HepG2 (cell line): ENCODE measurements around the gene PRR36. TPM values are rescaled to one million over a fixed set of nuclear protein-coding genes. Genes with fewer than 3 reads are reported as not detected.

Experiments
- FOXP1 ChIP-seq, 2 experiments: fragments of 450-650 bp in 1 of 2; IDR thresholded peaks; 2 replicates each; pipeline ENCODE4 v1.6.1; 2017 to 2018; ENCODE audit warnings: antibody characterized with exemption in 1 of 2
- HINFP ChIP-seq: sonication (generic); formaldehyde crosslinking; IDR thresholded peaks from 2 replicates; pipeline ENCODE4 v1.4.0; 2020; ENCODE audit warnings: low read depth, mild to moderate bottlenecking, missing genetic modification reagents
- MEIS2 ChIP-seq: sonication (generic); formaldehyde crosslinking; IDR thresholded peaks from 2 replicates; pipeline ENCODE4 v1.9.0; 2021; ENCODE audit warnings: mild to moderate bottlenecking, missing genetic modification reagents
- MTERF4 ChIP-seq: sonication (generic); formaldehyde crosslinking; IDR thresholded peaks from 2 replicates; pipeline ENCODE4 v1.8.0; 2023; ENCODE audit warnings: mild to moderate bottlenecking, missing genetic modification reagents
- NONO ChIP-seq, 2 experiments: fragments of 450-650 bp in 1 of 2; sonication (generic) in 1 of 2; formaldehyde crosslinking in 1 of 2; IDR thresholded peaks in 1 of 2; conservative IDR thresholded peaks in 1 of 2; 2 replicates each; pipeline versions ENCODE4 v1.6.1 to v1.8.0; 2017 to 2022; ENCODE audit warnings: mild to moderate bottlenecking in 1 of 2, missing genetic modification reagents in 1 of 2, moderate library complexity in 1 of 2
- PAXIP1 ChIP-seq: sonication (generic); formaldehyde crosslinking; conservative IDR thresholded peaks from 2 replicates; pipeline ENCODE4 v1.4.0; 2020; ENCODE audit warnings: mild to moderate bottlenecking, missing genetic modification reagents, moderate library complexity
- ZHX1 ChIP-seq: sonication (generic); formaldehyde crosslinking; IDR thresholded peaks from 2 replicates; pipeline ENCODE4 v1.8.1; 2022; ENCODE audit warnings: low read depth, mild to moderate bottlenecking, missing genetic modification reagents
- ZMYM4 ChIP-seq: sonication (generic); formaldehyde crosslinking; IDR thresholded peaks from 2 replicates; pipeline ENCODE4 v1.8.1; 2023; ENCODE audit warnings: mild to moderate bottlenecking, missing genetic modification reagents
- ZNF18 ChIP-seq: sonication (generic); formaldehyde crosslinking; IDR thresholded peaks from 2 replicates; pipeline ENCODE4 v1.8.0; 2022; ENCODE audit warnings: mild to moderate bottlenecking, missing genetic modification reagents; ENCODE audit not compliant: insufficient replicate concordance
- ZNF205 ChIP-seq: IDR thresholded peaks from 2 replicates; pipeline ENCODE4 v1.6.1; 2018; ENCODE audit warnings: missing biosample characterization, missing genetic modification reagents
- ZNF280D ChIP-seq: sonication (generic); formaldehyde crosslinking; IDR thresholded peaks from 2 replicates; pipeline ENCODE4 v1.5.1; 2020; ENCODE audit warnings: mild to moderate bottlenecking, missing genetic modification reagents
- ZNF296 ChIP-seq: sonication (generic); formaldehyde crosslinking; conservative IDR thresholded peaks from 2 replicates; pipeline ENCODE4 v1.5.0; 2020; ENCODE audit warnings: mild to moderate bottlenecking, missing genetic modification reagents
- polyA plus RNA-seq, 8 experiments: library from polyadenylated mRNA; depleted of rRNA in 3 of 8; stranded (reverse) in 7 of 8; unstranded in 1 of 8; fragments of >200 nt; fragmentation: Illumina TruSeq in 4 of 8; extraction: Trizol in 4 of 8; gene quantifications; 2 replicates each; pipeline versions ENCODE4 v1.2.1 to v1.2.3, GENCODE V29; 2011 to 2016; ENCODE audit warnings: low read depth in 4 of 8, missing spikeins in 1 of 8, mixed read lengths in 1 of 8; ENCODE audit not compliant: insufficient read depth in 1 of 8
- total RNA-seq, 5 experiments: library from RNA; depleted of rRNA; stranded (reverse); fragments of >200 nt; fragmentation: Illumina TruSeq; extraction: Trizol; gene quantifications; 2 replicates each; pipeline ENCODE4 v1.2.3, GENCODE V29; 2016; ENCODE audit warnings: low read depth in 1 of 5

Gene PRR36
- total and polyA plus RNA-seq, 2 of the 13 experiments (the other 11 are each of a cell fraction or from before 2014, with no cell fraction given), result 0.07 to 0.17 TPM

- no peak for TF ChIP-seq ZNF296 (CRISPR knock-in tag)
- TF ChIP-seq NONO (IDR thresholded peaks at IDR 0.05), result no peak
- TF ChIP-seq NONO (CRISPR knock-in tag; conservative IDR thresholded peaks at IDR 0.05), result peak; percentile 78; the same call in 1 of the 2 replicates
- TF ChIP-seq ZNF18 (CRISPR knock-in tag), result no peak
- peak; percentile 69; the same call in 1 of the 2 replicates for TF ChIP-seq ZHX1 (CRISPR knock-in tag)
- TF ChIP-seq PAXIP1, result peak; percentile 84
- TF ChIP-seq MTERF4 (CRISPR knock-in tag), result no peak
- no peak for TF ChIP-seq ZNF205
- TF ChIP-seq FOXP1 (IDR thresholded peaks at IDR 0.05), result no peak
- peak; percentile 32; the same call in 1 of the 2 replicates for TF ChIP-seq FOXP1 (CRISPR knock-in tag; IDR thresholded peaks at IDR 0.05)
- TF ChIP-seq ZMYM4 (CRISPR knock-in tag), result 0 out of 2 replicates have a peak, but pooled peaks have one; percentile 34
- TF ChIP-seq HINFP (CRISPR knock-in tag), result peak; percentile 72; the same call in 1 of the 2 replicates
- TF ChIP-seq MEIS2 (CRISPR knock-in tag), result no peak
- no peak for TF ChIP-seq ZNF280D
Measured at GRCh38 chr19:7918615-7919421, 44.6 kb upstream of the PRR36 start (continued).
